Measurements from ENCODE around the gene PROSER2. TPM values are rescaled to one million over a fixed set of nuclear protein-coding genes. Genes with fewer than 3 reads are reported as not detected.

The PROSER2 gene
- total RNA-seq, 1 donor from 2014 or later = 47.6 TPM

- no peak for DNase-seq (ENCODE audit: low read depth)
- no peak for TF ChIP-seq CTCF (IDR thresholded peaks at IDR 0.05; ENCODE audit: insufficient read depth, low read length, poor library complexity, severe bottlenecking)
- no peak overlapping the region for H3K4me3 ChIP-seq (ENCODE audit: low read depth, low read length)
- H3K36me3 ChIP-seq (ENCODE audit: control insufficient read depth, insufficient read depth, low read length) = no peaks in the 10 kb centered on the region
- no peaks in the 10 kb centered on the region for H3K27me3 ChIP-seq (ENCODE audit: control insufficient read depth, insufficient read depth, low read length)
Observed at GRCh38 chr10:11831520-11831951, 8.4 kb downstream of the PROSER2 start.

GRCh38 chr10:11832042-11832441, 8.9 kb downstream of the PROSER2 start:
- H3K27me3 ChIP-seq (ENCODE audit: control insufficient read depth, insufficient read depth, low read length) = no peaks in the 10 kb centered on the region
- TF ChIP-seq CTCF (IDR thresholded peaks at IDR 0.05; ENCODE audit: insufficient read depth, low read length, poor library complexity, severe bottlenecking) = no peak
- no peak for DNase-seq (ENCODE audit: low read depth)
- no peak overlapping the region for H3K4me3 ChIP-seq (ENCODE audit: low read depth, low read length)
- H3K36me3 ChIP-seq (ENCODE audit: control insufficient read depth, insufficient read depth, low read length) = no peaks in the 10 kb centered on the region

- Histone ChIP-seq H3K4me3 (ENCODE audit: low read depth, low read length) (no peak overlapping the region), H3K27me3 (ENCODE audit: control insufficient read depth, insufficient read depth, low read length) (no peaks in the 10 kb centered on the region), H3K36me3 (ENCODE audit: control insufficient read depth, insufficient read depth, low read length) (no peaks in the 10 kb centered on the region)
- no peak for DNase-seq (ENCODE audit: low read depth)
- no peak for TF ChIP-seq CTCF (IDR thresholded peaks at IDR 0.05; ENCODE audit: insufficient read depth, low read length, poor library complexity, severe bottlenecking)
Observed at GRCh38 chr10:11835061-11835460, 11.9 kb downstream of the PROSER2 start.

- no peak for TF ChIP-seq CTCF (IDR thresholded peaks at IDR 0.05; ENCODE audit: insufficient read depth, low read length, poor library complexity, severe bottlenecking)
- no peak for DNase-seq (ENCODE audit: low read depth)
- Histone ChIP-seq H3K36me3 (ENCODE audit: control insufficient read depth, insufficient read depth, low read length) (no peaks in the 10 kb centered on the region), H3K27me3 (ENCODE audit: control insufficient read depth, insufficient read depth, low read length) (no peaks in the 10 kb centered on the region), H3K4me3 (ENCODE audit: low read depth, low read length) (no peak overlapping the region)
Observed at GRCh38 chr10:11835704-11836103, 12.5 kb downstream of the PROSER2 start.

- no peaks in the 10 kb centered on the region for H3K36me3 ChIP-seq (ENCODE audit: control insufficient read depth, insufficient read depth, low read length)
- no peak for TF ChIP-seq CTCF (IDR thresholded peaks at IDR 0.05; ENCODE audit: insufficient read depth, low read length, poor library complexity, severe bottlenecking)
- no peak for DNase-seq (ENCODE audit: low read depth)
Observed at GRCh38 chr10:11837372-11838161, 14.4 kb downstream of the PROSER2 start.

More at GRCh38 chr10:11837372-11838161, 14.4 kb downstream of the PROSER2 start:
- no peak overlapping the region for H3K4me3 ChIP-seq (ENCODE audit: low read depth, low read length)
- H3K27me3 ChIP-seq (ENCODE audit: control insufficient read depth, insufficient read depth, low read length) = no peaks in the 10 kb centered on the region

All from kidney epithelial cell (primary cell).